Measurements from ENCODE around the gene XRCC2.

XRCC2 gene

GRCh38 chr7:152607007-152607406, 68.9 kb downstream of the XRCC2 start:
- TF ChIP-seq TCF12 (IDR thresholded peaks at IDR 0.05; ENCODE audit: low read depth), result no peak
- TF ChIP-seq RAD21 (IDR thresholded peaks at IDR 0.05; ENCODE audit: low read depth), result no peak
- no peak for TF ChIP-seq FOXM1 (IDR thresholded peaks at IDR 0.05; ENCODE audit: borderline replicate concordance, low read depth)
- TF ChIP-seq TAF1 (IDR thresholded peaks at IDR 0.05; ENCODE audit: low read depth), result no peak
- no peak for TF ChIP-seq TEAD4 (IDR thresholded peaks at IDR 0.05)
- TF ChIP-seq EGR1 (IDR thresholded peaks at IDR 0.05), result no peak

- TF ChIP-seq FOXM1 (IDR thresholded peaks at IDR 0.05; ENCODE audit: borderline replicate concordance, low read depth) (no peak), TCF12 (IDR thresholded peaks at IDR 0.05; ENCODE audit: low read depth) (no peak), REST (IDR thresholded peaks at IDR 0.05; ENCODE audit: low read depth) (no peak), EGR1 (IDR thresholded peaks at IDR 0.05) (no peak), EP300 (IDR thresholded peaks at IDR 0.05; ENCODE audit: borderline replicate concordance) (no peak)
Observed at GRCh38 chr7:152602962-152603361, 73.0 kb downstream of the XRCC2 start.

- TF ChIP-seq NFIC (IDR thresholded peaks at IDR 0.05) (no peak), YY1 (IDR thresholded peaks at IDR 0.05; ENCODE audit: low read depth) (no peak), EP300 (IDR thresholded peaks at IDR 0.05; ENCODE audit: borderline replicate concordance) (no peak)
Observed at GRCh38 chr7:152601305-152601798, 74.6 kb downstream of the XRCC2 start.

- no peak for TF ChIP-seq NFIC (IDR thresholded peaks at IDR 0.05)
Observed at GRCh38 chr7:152600266-152600665, 75.7 kb downstream of the XRCC2 start.

GRCh38 chr7:152597507-152597906, 78.4 kb downstream of the XRCC2 start:
- no peak for TF ChIP-seq NFIC (IDR thresholded peaks at IDR 0.05)
- TF ChIP-seq EGR1 (IDR thresholded peaks at IDR 0.05), result no peak
- TF ChIP-seq TCF12 (IDR thresholded peaks at IDR 0.05; ENCODE audit: low read depth), result no peak
- TF ChIP-seq MAX (IDR thresholded peaks at IDR 0.05), result no peak
- no peak for TF ChIP-seq ZBTB7A (IDR thresholded peaks at IDR 0.05; ENCODE audit: low read depth)
- TF ChIP-seq USF1 (IDR thresholded peaks at IDR 0.05), result no peak
- TF ChIP-seq CREB1 (IDR thresholded peaks at IDR 0.05; ENCODE audit: low read depth), result no peak
- TF ChIP-seq FOXM1 (IDR thresholded peaks at IDR 0.05; ENCODE audit: borderline replicate concordance, low read depth), result no peak
- TF ChIP-seq TAF1 (IDR thresholded peaks at IDR 0.05; ENCODE audit: low read depth), result no peak
- no peak for TF ChIP-seq YY1 (IDR thresholded peaks at IDR 0.05; ENCODE audit: low read depth)
- TF ChIP-seq CEBPB (IDR thresholded peaks at IDR 0.05), result no peak
- no peak for TF ChIP-seq REST (IDR thresholded peaks at IDR 0.05; ENCODE audit: low read depth)
- TF ChIP-seq TEAD4 (IDR thresholded peaks at IDR 0.05), result no peak
- TF ChIP-seq EP300 (IDR thresholded peaks at IDR 0.05; ENCODE audit: borderline replicate concordance), result no peak
- no peak for TF ChIP-seq RAD21 (IDR thresholded peaks at IDR 0.05; ENCODE audit: low read depth)

GRCh38 chr7:152596824-152597223, 79.1 kb downstream of the XRCC2 start:
- TF ChIP-seq USF1 (IDR thresholded peaks at IDR 0.05), result no peak
- TF ChIP-seq REST (IDR thresholded peaks at IDR 0.05; ENCODE audit: low read depth), result no peak
- no peak for TF ChIP-seq RAD21 (IDR thresholded peaks at IDR 0.05; ENCODE audit: low read depth)
- TF ChIP-seq MAX (IDR thresholded peaks at IDR 0.05), result no peak
- TF ChIP-seq NFIC (IDR thresholded peaks at IDR 0.05), result no peak
- no peak for TF ChIP-seq TEAD4 (IDR thresholded peaks at IDR 0.05)
- no peak for TF ChIP-seq FOXM1 (IDR thresholded peaks at IDR 0.05; ENCODE audit: borderline replicate concordance, low read depth)
- no peak for TF ChIP-seq YY1 (IDR thresholded peaks at IDR 0.05; ENCODE audit: low read depth)
- TF ChIP-seq ZBTB7A (IDR thresholded peaks at IDR 0.05; ENCODE audit: low read depth), result no peak
- no peak for TF ChIP-seq CEBPB (IDR thresholded peaks at IDR 0.05)
- TF ChIP-seq CREB1 (IDR thresholded peaks at IDR 0.05; ENCODE audit: low read depth), result no peak
- no peak for TF ChIP-seq EGR1 (IDR thresholded peaks at IDR 0.05)
- no peak for TF ChIP-seq TCF12 (IDR thresholded peaks at IDR 0.05; ENCODE audit: low read depth)
- no peak for TF ChIP-seq TAF1 (IDR thresholded peaks at IDR 0.05; ENCODE audit: low read depth)
- TF ChIP-seq EP300 (IDR thresholded peaks at IDR 0.05; ENCODE audit: borderline replicate concordance), result no peak

Data from Ishikawa (cell line).